Measurements from ENCODE around the gene ROR2. TPM values are rescaled to one million over a fixed set of nuclear protein-coding genes. Genes with fewer than 3 reads are reported as not detected.

The ROR2 gene
- polyA plus RNA-seq, 1 donor, result 3.1 TPM

DNA sequence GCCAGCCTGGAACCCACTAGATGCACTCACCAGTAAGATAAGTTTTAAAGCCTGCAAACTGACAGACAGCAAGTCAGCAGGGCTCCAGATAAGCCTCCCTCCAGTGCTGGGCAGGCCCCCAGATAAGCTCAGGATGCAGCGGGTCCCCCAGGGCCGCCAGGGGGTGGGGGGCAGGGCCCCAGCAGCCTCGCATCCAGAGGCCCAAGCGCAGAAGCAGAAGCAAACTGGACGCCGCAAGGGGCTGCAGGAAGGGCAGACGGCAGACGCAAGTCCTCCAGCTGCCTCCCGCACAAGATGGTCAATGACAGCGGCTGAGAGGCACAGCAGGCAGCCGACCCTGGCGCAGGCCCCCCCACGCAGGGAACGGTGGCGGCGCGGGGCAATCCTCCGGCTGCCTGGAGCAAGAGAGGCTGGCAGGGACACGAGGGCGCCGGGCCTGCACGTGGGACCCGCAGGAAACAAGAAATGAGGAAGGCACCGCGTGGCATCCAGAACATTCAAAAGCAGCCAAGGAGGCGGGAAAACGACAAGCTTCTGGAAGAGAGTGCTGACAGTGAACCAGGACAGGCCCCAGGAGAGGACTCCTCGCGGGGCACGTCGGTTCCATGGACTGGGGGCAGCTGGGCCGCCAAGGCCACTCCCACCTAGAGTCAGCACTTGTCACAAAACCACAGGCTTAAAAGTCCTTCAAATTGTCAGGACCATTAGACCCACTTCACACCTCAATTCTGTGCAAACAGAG, 49.8 kb downstream of the ROR2 start:
- DNase-seq, result no peak

DNA sequence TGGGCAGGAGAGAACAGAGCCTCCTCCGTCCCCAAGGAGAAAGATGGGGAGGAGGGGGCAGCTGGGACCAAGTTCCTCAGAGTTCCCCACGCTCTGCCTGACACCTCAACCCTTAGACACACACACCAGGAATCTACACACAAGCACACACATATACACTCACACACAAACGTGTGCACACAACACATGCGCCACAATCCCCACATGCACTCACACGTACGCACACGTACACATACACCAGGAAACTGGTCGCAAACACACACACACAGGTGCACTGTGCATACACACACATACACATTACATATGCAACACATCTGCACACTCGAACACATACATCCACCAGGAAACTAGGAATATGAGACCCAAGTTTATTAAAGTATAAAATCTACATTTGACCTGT, 50.4 kb downstream of the ROR2 start:
- DNase-seq, result no peak

DNA sequence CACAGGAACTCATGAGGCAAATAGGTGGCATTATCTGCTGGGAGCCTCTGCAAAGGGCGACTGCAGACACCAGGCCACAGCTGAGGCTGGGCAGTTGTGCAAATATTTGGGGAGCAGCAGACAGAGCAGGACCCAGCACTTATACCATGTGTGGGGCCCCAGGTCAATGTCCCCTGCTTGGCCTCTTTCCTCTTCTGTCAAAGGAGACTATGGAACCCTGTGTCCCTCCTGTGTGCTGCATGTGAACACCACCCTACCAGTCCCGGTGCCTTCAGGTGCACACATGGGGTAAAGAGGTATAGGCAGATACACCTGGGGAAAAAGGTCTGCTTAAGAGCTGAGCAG, 50.8 kb downstream of the ROR2 start:
- no peak for DNase-seq

DNA sequence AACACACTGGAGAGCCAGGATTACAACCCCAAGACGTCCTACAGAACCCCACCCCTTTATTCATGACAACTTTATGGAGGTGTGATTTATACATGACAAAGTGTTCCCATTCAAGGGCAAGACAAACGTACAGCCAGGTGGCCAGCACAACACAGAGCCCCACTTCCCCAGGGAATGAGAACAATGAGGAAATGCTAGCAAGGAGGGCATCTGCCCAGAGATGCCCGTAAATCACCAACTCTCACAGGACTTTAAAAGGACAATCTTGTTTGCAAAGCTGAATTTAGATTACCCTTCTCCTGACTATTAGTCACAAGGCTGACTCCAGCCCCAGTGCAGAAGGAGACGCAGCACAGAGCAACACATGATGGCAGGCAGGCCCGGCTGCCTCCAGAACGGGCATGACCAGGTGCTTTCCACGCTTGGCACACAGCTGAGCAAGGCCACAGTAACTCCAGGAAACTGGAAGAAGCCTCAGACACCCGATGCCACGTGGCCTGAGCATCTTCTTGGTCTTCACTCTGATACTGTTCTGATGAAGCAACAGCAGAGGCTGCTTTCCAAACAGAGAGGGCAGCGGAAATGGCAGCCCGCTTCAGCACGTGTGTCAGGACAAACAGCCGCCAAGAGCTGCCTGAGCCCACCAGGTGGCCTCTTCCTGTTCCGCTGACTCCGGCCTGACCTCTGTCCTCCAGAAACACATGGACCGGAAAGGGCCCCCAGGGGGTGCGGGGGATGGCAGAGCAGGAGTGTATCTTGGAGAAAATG, 51.4 kb downstream of the ROR2 start:
- DNase-seq, result no peak

DNA sequence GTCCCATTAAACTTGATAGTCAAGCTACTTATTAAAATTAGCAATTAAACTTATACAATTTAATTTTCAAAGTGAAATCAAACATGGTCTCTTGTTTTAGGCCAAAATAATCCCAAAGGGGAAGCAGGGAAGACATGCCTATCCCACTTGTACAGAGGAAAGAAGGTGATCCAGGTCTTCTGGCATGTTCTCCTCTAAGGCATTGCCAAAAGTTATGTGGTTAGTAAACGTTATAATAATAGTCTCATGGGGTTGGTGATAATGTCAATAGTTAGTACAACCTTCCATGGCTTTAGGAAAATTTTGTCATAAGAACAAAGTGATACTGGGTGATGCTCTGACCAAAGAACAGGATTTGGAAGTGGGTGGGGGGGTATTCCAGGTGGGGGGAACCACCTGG, 52.8 kb downstream of the ROR2 start:
- no peak for DNase-seq

DNA sequence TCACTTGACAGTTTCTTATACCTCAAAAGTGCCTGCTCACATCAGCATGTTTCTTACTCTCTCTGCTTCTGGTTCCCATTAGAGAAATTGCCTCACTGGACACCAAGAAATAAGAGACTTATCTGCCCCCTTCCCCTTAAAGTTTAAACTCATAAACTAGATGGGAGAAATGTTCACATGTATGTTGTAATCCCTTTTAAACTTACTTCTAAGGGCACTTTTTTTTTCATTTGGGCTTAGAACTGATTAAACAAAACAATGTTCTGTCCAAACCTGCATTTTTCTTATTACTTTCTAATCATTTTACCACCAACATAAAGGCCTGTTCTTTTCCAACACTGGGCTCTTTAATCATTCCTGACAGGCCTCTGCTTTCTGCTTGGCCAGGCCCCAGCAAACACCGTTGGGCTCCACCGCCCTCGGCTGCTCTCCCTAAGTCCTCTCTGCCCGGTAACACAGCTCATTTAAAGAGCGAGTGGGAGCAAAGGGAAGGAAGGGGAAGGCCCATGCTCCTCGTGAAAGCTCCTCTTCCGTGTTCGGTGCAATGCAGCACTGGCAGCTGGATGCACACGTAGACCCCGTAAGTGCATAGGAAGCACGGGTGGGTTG, 53.4 kb downstream of the ROR2 start:
- DNase-seq, result no peak

DNA sequence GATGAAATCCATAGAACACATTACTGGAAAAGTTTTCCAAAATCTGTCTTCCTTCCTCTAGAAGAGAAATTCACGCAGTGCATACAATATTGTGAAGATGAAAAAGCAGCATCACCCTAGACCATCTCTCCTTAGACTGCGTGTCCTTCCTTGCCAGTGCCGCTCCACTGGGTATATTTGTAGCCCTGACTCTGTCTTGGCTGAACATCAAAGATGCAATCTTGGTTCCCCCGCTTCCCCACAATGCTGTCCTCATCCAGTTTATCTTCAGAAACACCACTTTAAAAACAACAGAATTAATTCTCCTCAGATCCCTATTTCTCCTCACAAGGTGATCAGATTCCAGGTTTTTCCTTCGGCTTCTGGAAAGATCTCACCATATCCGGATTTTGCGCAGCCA, 53.9 kb downstream of the ROR2 start:
- DNase-seq, result no peak

DNA sequence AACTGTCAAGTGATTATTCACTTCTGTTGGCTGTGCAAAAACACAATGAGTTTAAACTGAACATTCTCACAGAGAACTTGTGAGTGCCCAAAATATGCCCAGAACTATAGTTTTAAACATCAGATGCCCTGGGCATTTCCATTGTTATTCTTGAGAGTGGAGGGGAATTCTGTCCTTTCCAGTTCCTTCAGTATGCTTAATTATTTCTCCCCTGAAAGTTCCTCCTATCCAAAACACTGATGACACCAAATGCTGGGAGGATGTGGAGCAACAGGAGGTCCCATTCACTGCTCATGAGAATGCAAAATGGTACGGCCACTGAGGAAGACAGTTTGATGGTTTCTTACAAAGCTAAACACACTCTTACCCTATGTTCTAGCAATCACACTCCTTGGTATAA, 55.5 kb downstream of the ROR2 start:
- DNase-seq, result no peak

DNA sequence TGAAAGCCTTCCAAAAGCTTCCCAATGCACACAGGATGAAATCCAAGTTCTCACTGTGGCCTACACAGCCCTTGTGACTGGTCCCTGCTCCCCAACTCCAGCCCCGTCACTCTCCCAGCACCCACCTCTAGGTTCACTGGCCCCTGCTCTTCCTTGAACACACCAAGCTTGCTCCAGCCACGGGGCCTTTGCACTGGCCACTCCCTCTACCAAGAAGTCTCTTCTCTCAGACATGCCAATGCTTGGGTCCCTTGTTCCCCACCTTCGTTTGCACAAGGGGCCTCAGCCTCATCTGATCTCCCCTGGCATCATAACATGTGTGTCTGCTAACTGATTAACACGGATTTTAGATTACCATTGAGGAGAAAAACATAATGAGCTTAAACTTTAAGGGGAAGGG, 56.0 kb downstream of the ROR2 start:
- no peak for DNase-seq

DNA sequence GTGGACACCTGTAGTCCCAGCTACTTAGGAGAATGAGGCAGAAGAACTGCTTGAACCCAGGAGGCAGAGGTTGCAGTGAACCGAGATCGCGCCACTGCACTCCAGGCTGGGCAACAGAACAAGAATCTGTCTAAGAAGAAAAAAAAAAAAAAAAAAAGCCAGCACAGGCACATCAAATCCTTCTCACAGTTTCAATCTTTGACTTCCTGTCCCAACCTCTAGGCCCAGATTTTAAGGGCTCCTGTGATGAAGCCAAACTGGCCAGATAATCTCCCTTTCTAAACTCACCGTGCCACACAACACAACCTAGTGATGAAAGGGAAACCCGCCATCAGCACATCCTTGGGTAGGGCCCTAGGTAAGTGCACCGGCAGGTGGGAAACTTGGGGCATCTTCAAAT, 58.1 kb downstream of the ROR2 start:
- DNase-seq, result no peak

DNA sequence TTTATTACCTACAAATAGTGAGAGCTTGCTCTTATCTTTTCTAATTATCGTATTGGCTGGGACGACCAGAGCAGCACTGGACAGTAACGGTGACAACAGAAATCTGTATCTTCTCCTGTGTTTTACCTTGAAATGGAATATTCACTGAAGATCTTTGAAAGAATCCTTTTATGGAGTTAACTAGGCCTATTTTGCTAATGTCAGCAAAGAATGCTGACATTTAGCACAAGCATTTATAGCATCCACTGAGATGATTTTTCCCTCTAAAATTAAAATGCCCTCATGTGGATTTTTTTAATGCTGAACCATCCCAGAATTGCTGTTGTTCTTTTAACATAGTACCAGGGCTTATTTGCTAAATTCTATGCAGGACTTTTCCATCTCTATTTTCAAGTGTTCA, 59.4 kb downstream of the ROR2 start:
- no peak for DNase-seq

DNA sequence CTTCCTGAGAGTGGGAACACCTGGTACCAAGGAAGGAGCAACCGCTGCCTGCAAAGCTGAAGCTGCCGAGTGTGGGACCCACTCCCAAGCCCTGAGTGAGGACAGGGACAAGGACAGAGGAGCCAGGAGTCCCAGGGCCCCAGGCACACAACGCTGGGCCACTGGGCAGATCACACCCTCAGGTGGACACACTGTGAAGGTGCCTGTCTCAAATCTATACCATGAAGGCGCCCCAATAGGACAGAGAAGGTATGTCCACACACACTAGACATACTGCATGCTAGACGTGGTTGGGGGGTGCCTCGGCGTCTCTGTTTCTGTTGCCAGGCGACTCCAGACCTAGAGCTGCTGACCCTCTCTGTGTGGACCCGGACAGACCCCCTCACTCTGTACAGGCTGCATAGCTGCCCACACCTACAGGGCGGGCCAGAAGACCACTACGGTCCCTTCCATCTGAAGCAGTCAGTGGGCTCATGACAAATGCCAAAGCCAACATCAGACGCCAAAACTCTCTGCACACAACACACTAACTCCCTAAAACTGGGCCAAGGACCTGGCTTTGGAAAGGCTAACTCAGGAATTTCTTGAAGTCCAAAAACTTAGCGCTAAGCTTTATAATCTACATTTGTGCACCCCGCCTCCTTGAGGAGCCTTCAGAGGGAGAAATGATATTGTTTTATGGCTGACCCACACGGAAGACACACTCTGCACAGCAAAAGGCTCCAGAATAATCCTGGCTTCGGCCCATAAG, 60.7 kb downstream of the ROR2 start:
- no peak for DNase-seq

DNA sequence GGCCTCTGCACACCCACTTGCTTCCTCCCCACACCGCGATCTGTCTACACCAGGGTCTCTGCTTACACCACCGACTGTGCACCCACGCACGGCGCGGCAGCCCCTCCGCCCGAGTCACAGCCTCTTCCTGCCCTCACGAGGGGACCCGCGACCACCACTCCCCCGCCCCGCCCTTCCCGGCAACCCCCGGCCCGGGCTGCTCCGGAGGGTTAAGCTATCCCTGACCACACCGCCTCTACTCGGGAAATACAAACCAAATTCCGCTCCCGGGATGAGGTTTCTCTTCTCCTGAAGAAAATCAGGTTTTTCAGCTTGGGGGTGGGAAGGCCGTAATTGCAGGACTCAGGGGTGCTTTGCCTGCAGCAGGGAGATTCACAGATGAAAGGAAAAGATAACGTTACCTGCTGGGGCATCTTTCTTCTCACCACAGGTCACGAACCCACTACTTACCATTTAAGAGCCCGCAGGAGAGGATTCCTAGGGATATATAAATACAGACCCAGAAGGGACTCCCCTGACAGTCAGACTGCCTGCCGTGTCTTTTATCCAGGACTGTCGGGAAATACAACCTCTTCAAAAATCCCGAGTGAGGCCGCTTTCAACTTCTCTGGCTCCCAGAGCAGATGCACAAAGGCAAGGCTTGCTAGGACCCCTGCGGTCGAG, 63.5 kb downstream of the ROR2 start:
- no peak for DNase-seq

DNA sequence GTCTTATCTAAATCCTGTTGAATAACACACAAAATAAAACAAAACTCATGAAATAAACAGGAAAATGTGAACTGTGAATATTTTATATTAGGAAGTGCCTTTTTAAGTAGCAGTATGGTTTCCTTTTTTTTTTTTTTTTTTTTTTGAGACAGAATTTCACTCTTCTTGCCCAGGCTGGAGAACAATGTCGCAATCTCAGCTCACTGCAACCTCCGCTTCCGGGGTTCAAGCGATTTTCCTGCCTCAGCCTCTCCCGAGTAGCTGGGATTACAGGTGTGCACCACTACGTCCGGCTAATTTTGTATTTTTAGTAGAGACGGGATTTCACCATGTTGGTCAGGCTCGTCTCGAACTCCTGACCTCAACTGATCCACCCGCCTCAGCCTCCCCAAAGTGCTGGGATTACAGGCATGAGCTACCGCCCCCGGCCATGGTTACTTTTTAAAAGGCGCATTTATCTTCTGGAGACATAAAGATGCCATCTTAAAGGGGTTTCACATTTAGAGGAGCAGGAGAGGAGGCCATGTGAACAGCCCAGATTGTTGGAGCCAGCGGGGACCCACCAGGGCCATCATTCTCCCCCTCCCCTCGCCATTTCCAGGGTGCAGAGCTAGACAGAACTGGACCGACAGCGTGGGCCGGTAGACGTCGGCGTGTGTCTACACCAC, 64.1 kb downstream of the ROR2 start:
- DNase-seq, result no peak

DNA sequence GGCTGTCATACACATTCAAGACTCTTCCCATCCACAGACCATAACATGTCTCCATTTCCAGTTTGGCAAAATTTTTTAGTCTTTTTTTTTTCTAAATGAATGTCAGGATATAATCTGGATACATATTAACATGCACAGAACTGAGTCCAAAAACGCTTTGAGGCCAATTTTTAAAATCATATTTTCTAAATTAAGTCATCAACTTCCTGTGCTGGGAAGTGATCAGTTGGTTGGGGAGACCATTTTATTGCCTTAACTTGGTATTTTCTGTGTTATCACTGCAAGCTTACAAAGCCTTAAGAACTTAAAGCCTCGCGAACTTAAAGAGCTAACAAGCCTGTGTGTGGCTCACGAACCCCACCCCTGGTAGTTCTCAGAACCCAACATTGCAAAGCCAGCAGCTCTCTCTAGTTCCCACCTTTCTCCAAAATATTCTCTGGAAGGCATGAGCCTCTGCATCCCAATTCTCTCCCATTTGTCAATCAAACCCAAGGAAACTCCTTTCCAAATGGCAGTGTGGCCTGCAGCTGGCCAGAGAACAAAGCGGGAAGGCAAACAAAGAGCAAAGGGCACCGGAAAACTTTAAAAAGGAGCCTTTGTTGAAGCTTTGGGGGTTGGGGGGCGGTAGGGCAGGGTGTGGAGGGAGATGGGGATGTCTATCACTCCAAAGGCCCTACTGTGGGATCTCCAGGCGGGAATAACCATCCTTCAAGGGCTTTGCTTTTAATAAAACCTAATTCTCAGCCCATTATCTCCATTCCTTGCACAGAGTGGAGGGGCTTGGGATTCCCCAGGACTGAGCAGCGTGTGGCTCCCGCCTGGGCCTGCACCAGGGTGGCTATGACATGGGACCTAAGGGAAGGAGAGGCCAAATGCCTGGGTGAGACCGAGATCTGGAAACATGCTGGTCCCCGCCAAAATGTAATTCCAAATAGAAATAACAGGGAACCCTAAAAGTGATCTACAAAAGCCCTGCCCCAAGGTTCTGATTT, 65.0 kb downstream of the ROR2 start:
- no peak for DNase-seq

DNA sequence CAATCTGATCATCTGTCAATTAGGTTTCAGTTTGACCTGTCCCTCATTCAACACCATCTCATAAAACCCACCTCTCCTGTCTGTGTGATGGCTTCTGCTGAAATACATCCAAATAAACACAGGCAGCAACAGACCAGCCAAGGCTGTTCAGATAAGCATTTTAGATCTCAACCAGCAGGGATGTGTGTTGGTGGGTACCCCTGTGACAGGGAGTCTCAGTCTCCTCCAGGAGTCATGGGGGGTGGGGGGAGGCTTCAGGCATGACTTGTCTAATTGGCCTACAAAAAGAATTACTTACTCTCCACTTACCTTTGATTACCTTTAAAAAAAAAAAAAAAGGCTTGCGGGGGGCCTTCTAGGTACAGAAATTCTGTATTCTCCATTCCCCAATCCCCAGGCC, 65.9 kb downstream of the ROR2 start:
- no peak for DNase-seq

DNA sequence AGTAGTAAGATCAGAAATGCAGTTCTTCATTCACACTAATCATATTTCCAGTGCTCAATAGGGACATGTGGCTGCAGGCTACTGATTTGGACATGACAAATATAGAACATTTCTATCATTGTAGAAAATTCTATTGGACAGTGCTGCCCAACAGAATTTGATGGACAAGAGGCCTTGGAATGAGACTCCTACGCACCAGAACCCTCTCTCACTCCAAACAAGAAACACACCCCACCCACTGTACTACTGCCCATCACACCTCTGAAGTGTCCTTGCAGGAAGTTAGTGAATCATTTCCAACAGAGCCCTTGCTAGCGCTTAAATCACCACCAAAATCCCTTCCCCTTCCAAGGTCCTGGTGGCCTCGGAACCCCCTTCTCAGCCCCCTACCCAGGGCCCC, 66.5 kb downstream of the ROR2 start:
- no peak for DNase-seq

DNA sequence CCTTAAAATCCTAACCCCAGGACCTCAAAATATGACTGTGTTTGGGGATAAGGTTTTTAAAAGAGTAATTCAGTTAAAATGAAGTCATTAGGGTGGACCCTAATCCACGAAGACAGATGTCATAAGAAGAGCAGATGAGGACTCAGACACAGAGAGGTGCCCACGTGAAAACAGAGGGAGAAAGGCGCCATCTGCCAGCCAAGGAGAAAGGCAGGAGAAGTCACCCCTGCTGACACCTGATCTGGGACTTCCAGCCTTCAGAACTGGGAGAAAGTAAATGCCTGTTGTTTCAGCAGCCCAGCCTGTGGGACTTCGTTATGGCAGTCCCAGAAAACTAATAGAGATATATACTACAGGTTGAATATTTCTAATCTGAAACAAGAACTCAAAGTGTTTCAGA, 67.4 kb downstream of the ROR2 start:
- no peak for DNase-seq

DNA sequence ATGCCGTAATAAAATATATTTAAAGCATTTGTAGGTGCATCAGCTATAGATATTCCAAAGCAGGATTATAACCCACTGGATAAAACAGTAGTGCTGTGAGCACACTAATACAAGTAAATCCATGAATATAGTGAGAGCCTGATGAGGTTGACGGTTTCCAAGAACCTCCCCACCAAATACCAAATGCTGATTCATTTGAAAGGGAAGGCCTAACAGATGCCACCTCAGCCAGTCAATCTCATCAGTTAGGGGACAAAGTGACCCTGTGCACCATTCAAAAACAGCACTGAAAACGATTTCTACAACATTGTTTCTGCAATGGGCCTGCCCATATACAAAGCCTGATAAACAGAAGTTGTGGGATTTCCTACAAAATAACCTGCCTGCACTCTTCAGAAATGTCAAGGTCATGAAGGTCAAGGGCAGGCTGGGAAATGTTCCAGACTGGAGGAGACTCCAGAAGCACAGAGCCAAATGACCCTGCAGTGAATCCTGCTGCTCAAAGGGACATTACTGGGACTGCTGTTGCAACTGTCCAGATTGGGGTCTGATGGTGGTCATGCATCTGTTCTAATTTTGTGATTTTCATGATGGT, 69.6 kb downstream of the ROR2 start:
- no peak for DNase-seq

DNA sequence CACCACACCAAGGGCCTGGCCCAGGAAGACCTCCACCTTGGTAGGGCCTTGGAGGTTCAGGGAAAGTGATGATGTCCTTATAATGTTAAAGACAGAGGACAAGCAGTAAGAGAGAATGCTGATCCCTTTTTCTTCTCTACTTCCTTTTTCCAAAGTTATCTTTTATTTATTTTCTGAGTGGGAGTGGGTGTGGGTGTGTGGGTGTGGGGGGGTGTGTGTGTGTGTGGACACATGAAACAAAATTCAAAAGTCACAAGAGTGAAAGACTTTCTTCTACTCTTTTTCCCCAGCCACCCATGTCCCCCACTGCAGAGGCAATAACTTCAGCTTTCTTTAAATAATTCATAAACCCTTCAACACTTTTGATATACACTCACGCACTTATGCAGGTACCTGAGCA, 70.8 kb downstream of the ROR2 start:
- DNase-seq, result no peak

Measured in hindlimb muscle (tissue), 1 donor.